Stimulated activated CD4-positive, alpha-beta T cell treated with anti-CD3 and anti-CD28 coated beads, TNF-alpha, amount 100 ng/mL, for 24 hours (primary cell): ENCODE data around the gene ZNF438.
"Not testable (repeated sequence)": the region's sequence is repeated elsewhere in the genome, so short reads cannot be mapped to it uniquely, and the experiment has no call there.

Experiments
- DNase-seq, 3 experiments: peaks; one replicate each; pipeline ENCODE4 v3.0.0-alpha.2; 2020; ENCODE audit warnings: low read depth in 3 of 3

The ZNF438 gene

DNA sequence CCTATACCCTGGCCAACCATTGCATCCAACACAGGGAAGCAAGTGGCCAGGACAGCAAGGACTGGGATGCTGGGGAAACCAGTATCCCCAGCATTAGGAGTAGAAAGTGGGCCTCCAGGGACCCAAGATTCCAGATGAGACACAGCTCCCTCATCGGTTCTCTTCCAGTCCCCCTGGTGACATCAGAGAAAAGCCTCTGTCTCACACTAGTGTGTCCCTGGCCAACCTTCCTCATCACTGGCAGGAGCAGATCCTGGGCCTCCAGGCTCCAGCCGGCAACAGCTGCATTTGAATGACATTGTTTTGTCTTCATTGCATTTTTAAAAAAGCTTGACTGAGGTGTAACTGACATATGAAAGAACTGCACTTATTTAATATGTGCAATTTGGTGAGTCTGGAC is 224.8 kb downstream of the ZNF438 start:
- no peak for DNase-seq

DNA sequence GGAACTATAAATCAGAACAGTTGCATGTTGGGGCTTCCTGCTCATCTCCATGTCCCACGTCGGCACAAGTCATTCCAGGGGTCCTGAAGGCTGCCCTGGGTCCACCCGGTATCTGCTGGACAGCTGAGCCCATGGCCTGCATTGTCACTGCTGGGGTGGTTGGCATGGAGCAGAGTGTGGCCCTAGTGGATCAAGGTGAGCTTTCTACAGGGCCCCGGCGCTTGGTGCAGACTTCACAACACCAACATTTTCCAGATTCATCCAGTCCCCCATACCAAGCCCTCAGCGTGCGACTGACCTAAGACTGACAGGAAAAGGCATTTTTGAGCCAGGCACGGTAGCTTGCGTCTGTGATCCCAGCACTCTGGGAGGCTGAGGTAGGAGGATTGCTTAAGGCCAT is 226.6 kb downstream of the ZNF438 start:
- no peak for DNase-seq

DNA sequence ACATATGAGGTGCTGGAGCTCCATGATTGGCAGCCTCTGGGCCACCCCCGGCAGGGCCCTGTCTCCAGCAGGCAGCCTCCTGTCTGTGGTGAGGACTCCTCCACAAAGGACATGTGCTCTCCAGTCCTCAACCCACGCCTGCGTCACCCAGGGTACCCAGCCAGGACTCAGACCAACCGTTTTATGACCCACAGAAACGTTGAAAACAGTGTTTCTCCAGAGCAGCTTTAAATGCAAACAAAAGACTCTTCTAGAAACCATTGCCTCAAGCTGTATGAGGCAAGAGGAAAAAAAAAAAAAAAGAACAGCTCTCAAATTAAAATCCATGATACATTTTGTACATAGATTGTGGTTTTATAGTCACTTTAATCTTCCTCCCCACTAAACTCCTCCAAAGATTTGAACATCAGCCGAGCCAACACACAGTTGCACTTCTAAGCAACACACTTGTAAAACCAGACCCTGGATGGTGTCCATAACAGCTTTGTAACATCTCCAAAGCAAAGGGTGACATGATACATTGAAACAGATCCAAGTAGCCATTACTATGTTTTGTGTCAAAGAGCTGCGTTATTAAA is 227.1 kb downstream of the ZNF438 start:
- DNase-seq = no peak

DNA sequence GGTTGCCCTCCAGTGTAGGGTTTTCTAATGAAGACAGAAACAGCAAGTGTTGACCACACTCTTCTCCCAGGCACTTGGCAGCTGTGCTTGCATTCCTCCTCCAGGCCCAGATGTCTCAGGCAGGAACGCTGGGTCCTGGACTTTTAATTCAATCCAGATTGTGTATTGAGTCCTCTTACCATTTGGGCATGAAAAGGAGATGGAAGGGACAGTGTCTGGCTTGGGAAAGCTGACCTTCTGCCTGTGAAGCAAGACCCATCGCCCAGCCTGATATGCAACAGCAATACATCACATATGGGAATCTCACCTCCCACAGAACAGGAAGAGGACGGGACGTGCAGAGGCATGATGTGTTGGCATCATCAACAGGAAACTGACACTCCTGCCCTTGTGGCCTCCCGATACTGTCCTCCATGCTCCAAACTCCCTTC is 227.8 kb downstream of the ZNF438 start:
- no peak for DNase-seq

DNA sequence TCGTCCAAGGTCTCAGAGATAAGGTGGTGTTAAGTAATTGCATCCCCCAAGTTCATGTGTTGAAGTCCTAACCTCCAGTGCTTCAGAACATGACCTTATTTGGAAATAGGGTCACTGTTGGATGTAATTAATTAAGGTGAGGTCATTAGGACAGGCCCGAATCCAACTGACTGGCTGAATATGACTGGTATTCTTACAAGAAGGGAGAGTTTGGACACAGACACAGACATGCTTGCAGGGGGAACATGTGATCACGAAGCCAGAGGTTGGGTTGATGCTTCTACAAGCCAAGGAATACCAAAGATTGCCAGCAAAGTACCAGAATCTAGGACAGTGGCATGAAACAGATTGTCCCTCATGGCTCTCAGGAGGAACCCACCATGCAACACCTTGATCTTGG is 228.6 kb downstream of the ZNF438 start:
- DNase-seq = no peak

DNA sequence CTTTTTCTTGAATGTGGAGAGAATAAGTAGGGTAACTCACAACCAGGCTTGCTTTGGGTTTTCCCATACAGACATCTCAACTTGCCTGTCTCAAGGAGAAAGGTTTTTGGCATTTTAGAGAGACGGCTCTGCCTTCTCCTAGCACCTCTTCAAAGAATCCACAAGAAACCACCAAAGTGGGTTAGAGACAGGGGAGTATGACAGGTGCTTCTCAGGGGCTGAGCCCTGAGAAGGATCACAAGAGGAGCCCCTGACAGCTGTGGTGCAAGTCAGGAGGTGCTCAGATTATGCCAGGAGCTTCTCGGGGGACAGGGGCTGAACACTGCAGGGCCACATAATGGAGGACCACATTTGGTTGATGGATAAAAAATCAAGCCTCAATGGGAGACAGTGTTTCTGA is 231.3 kb downstream of the ZNF438 start:
- no peak for DNase-seq

DNA sequence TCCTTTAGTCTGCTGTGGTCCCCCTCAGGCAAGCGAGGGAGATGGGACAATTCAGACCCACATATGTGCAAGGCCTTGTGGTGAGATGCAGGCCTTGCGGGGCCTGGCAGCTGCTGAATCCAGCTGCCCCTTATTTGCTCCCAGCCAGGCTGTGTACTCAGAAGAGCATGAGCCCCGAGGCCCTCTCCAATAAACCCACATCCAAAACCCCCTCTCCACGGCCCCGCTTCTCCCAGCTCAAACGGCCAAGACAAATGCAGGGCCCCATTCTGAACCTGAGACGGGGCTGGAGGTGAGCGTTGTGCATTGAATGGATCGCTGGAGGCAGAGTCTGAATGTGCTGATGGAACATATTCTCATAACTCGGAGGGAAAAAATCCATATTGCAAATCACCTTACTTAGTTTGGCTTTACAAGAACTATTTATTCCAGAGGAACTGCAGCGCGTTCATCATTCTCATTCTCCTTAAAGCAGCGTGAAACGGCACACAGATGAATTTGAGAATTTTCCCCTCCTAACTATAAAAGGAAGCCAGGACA is 232.9 kb downstream of the ZNF438 start:
- DNase-seq = no peak

DNA sequence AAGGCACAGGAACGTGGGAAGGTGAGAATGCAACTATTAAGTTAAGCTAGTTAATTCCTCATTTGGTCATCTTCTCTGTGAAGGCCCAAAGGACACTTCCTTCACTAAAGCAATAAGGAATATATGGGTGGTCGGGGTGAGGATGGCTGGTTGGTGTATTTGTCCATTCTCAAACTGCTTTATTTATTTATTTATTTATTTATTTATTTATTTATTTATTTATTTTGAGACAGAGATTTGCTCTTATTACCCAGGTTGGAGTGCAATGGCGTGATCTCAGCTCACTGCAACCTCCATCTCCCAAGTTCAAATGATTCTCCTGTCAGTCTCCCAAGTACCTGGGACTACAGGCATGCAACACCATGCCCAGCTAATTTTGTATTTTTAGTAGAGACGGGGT is 236.6 kb downstream of the ZNF438 start:
- not testable (repeated sequence) for DNase-seq
